HG02678 (cell line): ENCODE results near the gene TRIM26.
A peak's percentile ranks its signal among the peaks of the same experiment; 100 is the strongest.

ENCODE experiments used
- ATAC-seq: cut with Tn5 transposase; IDR thresholded peaks from one replicate; pipeline ENCODE4 v1.9.1; 2021; ENCODE audit warnings: mild to moderate bottlenecking, moderate library complexity; ENCODE audit not compliant: unreplicated experiment

The TRIM26 gene

GRCh38 chr6:30211899-30212298 lies 1.3 kb downstream of the TRIM26 start:
- no peak for ATAC-seq

GRCh38 chr6:30211306-30211705 lies 1.9 kb downstream of the TRIM26 start:
- ATAC-seq, result no peak

- ATAC-seq, result no peak
These were observed 5.4 kb downstream of the TRIM26 start for GRCh38 chr6:30207619-30208295.

- no peak for ATAC-seq
These were observed 6.2 kb downstream of the TRIM26 start for GRCh38 chr6:30206799-30207618.

- no peak for ATAC-seq
These were observed 7.1 kb downstream of the TRIM26 start for GRCh38 chr6:30206152-30206551.

GRCh38 chr6:30204116-30204515 lies 9.1 kb downstream of the TRIM26 start:
- ATAC-seq, result no peak

GRCh38 chr6:30202366-30202765 lies 10.8 kb downstream of the TRIM26 start:
- no peak for ATAC-seq

GRCh38 chr6:30200551-30201281 lies 12.5 kb downstream of the TRIM26 start:
- ATAC-seq, result peak; percentile 55

GRCh38 chr6:30198166-30199084 lies 14.8 kb downstream of the TRIM26 start:
- no peak for ATAC-seq

GRCh38 chr6:30196376-30196775 lies 16.8 kb downstream of the TRIM26 start:
- no peak for ATAC-seq

- no peak for ATAC-seq
These were observed 17.3 kb downstream of the TRIM26 start for GRCh38 chr6:30195951-30196350.

GRCh38 chr6:30194797-30195690 lies 18.2 kb downstream of the TRIM26 start:
- ATAC-seq, result no peak

GRCh38 chr6:30192076-30192475 lies 21.1 kb downstream of the TRIM26 start:
- ATAC-seq, result no peak

- no peak for ATAC-seq
These were observed 24.7 kb downstream of the TRIM26 start for GRCh38 chr6:30188541-30188940.

GRCh38 chr6:30185846-30186484 lies 27.2 kb downstream of the TRIM26 start:
- ATAC-seq, result no peak

GRCh38 chr6:30184417-30185031 lies 28.7 kb downstream of the TRIM26 start:
- ATAC-seq, result no peak

GRCh38 chr6:30180145-30180544 lies 33.1 kb downstream of the TRIM26 start:
- no peak for ATAC-seq

GRCh38 chr6:30178837-30179236 lies 34.4 kb downstream of the TRIM26 start:
- no peak for ATAC-seq

GRCh38 chr6:30175765-30176164 lies 37.4 kb downstream of the TRIM26 start:
- ATAC-seq, result no peak
